CD4-positive, CD25-positive, alpha-beta regulatory T cell (primary cell): ENCODE results near the gene ASTN2. TPM values are rescaled to one million over a fixed set of nuclear protein-coding genes. Genes with fewer than 3 reads are reported as not detected.

Experiments
- ATAC-seq, 2 donors: fragments of 150-1000 bp; cut with Tn5 transposase; one replicate each; pipeline ENCODE4 v1.10.0; 2021; ENCODE audit warnings: low read depth in 2 of 2, moderate number of reproducible peaks in 2 of 2, moderate library complexity in 1 of 2
- DNase-seq, 3 donors: peaks; one replicate each; pipeline versions ENCODE4 v3.0.0 to v3.0.0-alpha.2; 2012 to 2022; ENCODE audit warnings: mixed read lengths in 1 of 3
- H3K27ac ChIP-seq: one replicate; pipeline ENCODE4 v1.7.0; 2013; ENCODE audit warnings: mild to moderate bottlenecking, low read length; ENCODE audit not compliant: insufficient read depth, poor library complexity, severe bottlenecking
- H3K27me3 ChIP-seq: one replicate; pipeline ENCODE4 v1.7.0; 2013; ENCODE audit warnings: low read length; ENCODE audit not compliant: control insufficient read depth, insufficient read depth
- H3K36me3 ChIP-seq: one replicate; pipeline ENCODE4 v1.7.0; 2013; ENCODE audit warnings: mild to moderate bottlenecking, low read length, moderate library complexity; ENCODE audit not compliant: control insufficient read depth, insufficient read depth
- H3K4me1 ChIP-seq: 2 replicates; pipeline ENCODE4 v1.7.0; 2013; ENCODE audit warnings: mild to moderate bottlenecking, low read length; ENCODE audit not compliant: insufficient read depth, control insufficient read depth, poor library complexity, severe bottlenecking
- H3K4me3 ChIP-seq: one replicate; pipeline ENCODE4 v1.7.0; 2013; ENCODE audit warnings: low read depth, mild to moderate bottlenecking, low read length, moderate library complexity
- H3K9me3 ChIP-seq, 2 experiments: 1 replicate in 1 of 2; 2 replicates in 1 of 2; pipeline ENCODE4 v1.7.0; 2013; ENCODE audit warnings: low read length in 2 of 2, mild to moderate bottlenecking in 1 of 2, moderate library complexity in 1 of 2; ENCODE audit not compliant: control insufficient read depth in 2 of 2
- H3K27ac Mint-ChIP-seq, 3 donors: one replicate each; pipeline ENCODE4 v1.8.0; 2020 to 2022; ENCODE audit warnings: mild to moderate bottlenecking in 3 of 3, mixed read lengths in 3 of 3, moderate library complexity in 2 of 3
- H3K27me3 Mint-ChIP-seq: one replicate; pipeline ENCODE4 v1.8.0; 2022; ENCODE audit warnings: mild to moderate bottlenecking, mixed read lengths
- H3K36me3 Mint-ChIP-seq: one replicate; pipeline ENCODE4 v1.8.0; 2020; ENCODE audit warnings: mixed read lengths
- H3K4me1 Mint-ChIP-seq, 4 donors: one replicate each; pipeline ENCODE4 v1.8.0; 2020 to 2022; ENCODE audit warnings: mixed read lengths in 4 of 4, mild to moderate bottlenecking in 1 of 4
- H3K4me3 Mint-ChIP-seq, 4 donors: one replicate each; pipeline ENCODE4 v1.8.0; 2020 to 2022; ENCODE audit warnings: mild to moderate bottlenecking in 4 of 4, mixed read lengths in 4 of 4, moderate library complexity in 3 of 4
- H3K9me3 Mint-ChIP-seq, 7 donors: one replicate each; pipeline ENCODE4 v1.8.0; 2020 to 2022; ENCODE audit warnings: mixed read lengths in 7 of 7, mild to moderate bottlenecking in 3 of 7, moderate library complexity in 2 of 7
- polyA plus RNA-seq, 4 donors: library from polyadenylated mRNA; unstranded; fragments of 300-500 nt; fragmentation: Illumina TruSeq; gene quantifications; one replicate each; pipeline ENCODE4 v1.2.3, GENCODE V29; 2021
- total RNA-seq: library from RNA; stranded (reverse); gene quantifications from one replicate; pipeline ENCODE4 v1.2.3, GENCODE V29; 2022

ASTN2 gene
- total and polyA plus RNA-seq, 5 donors from 2014 or later, result 5.0 to 9.9 (median 7.4) TPM

DNA sequence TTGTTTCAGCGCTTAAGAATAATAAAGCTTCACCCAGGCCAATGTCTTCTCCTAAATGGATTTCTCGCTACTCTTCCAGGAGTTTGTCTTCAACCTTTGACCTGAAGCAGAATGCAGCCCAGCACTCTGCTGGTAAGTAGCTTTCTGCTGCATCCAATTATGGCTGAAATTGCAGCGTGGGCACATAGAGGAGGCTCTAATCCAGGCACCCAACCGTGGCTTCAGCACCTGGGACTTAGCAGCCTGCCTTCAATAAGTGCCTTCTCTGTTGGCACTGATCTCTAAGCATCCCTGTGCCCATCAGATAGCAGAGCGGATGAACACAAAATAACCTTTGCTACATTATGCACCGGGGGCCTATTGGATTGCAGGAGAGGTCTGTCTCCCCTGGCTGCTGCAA is 622.6 kb downstream of the ASTN2 start:
- Mint-ChIP-seq H3K4me1 (no peaks in the 10 kb centered on the region), H3K27me3 (peaks cover 4% of the 10 kb centered on the region), H3K27ac (no peak overlapping the region), H3K4me3 (no peak overlapping the region), H3K36me3 (no peaks in the 10 kb centered on the region), H3K9me3 (peaks cover 0 to 1% (median 0%) of the 10 kb centered on the region in 7 donors)
- H3K9me3 ChIP-seq, result no peaks in the 10 kb centered on the region
- no peak for DNase-seq
- no peaks in the 10 kb centered on the region for H3K27me3 ChIP-seq
- H3K27ac ChIP-seq, result no peak overlapping the region
- no peaks in the 10 kb centered on the region for H3K4me1 ChIP-seq
- ATAC-seq, result no peak
- H3K4me3 ChIP-seq, result no peak overlapping the region
- no peaks in the 10 kb centered on the region for H3K36me3 ChIP-seq

GRCh38 chr9:116791326-116791725 is 623.5 kb downstream of the ASTN2 start:
- Histone ChIP-seq H3K4me3 (no peak overlapping the region), H3K4me1 (no peaks in the 10 kb centered on the region), H3K27me3 (no peaks in the 10 kb centered on the region), H3K36me3 (no peaks in the 10 kb centered on the region), H3K9me3 (no peaks in the 10 kb centered on the region), H3K27ac (no peak overlapping the region)
- Mint-ChIP-seq H3K27ac (no peak overlapping the region), H3K4me1 (no peaks in the 10 kb centered on the region), H3K27me3 (peaks cover 4% of the 10 kb centered on the region), H3K36me3 (no peaks in the 10 kb centered on the region), H3K4me3 (no peak overlapping the region), H3K9me3 (peaks cover 0 to 1% (median 0%) of the 10 kb centered on the region in 7 donors)
- DNase-seq (no peak), ATAC-seq (no peak)

GRCh38 chr9:116789081-116789480 is 625.8 kb downstream of the ASTN2 start:
- H3K27ac ChIP-seq, result no peak overlapping the region
- DNase-seq (no peak), ATAC-seq (no peak)
- no peaks in the 10 kb centered on the region for H3K9me3 ChIP-seq
- H3K4me1 Mint-ChIP-seq, result no peaks in the 10 kb centered on the region
- H3K27me3 Mint-ChIP-seq, result peaks cover 5% of the 10 kb centered on the region
- H3K9me3 Mint-ChIP-seq, result peaks cover 0 to 1% (median 0%) of the 10 kb centered on the region in 7 donors
- no peaks in the 10 kb centered on the region for H3K36me3 Mint-ChIP-seq
- H3K4me3 Mint-ChIP-seq, result no peak overlapping the region
- no peaks in the 10 kb centered on the region for H3K27me3 ChIP-seq
- H3K4me3 ChIP-seq, result no peak overlapping the region
- H3K36me3 ChIP-seq, result no peaks in the 10 kb centered on the region
- no peak overlapping the region for H3K27ac Mint-ChIP-seq
- H3K4me1 ChIP-seq, result no peaks in the 10 kb centered on the region

DNA sequence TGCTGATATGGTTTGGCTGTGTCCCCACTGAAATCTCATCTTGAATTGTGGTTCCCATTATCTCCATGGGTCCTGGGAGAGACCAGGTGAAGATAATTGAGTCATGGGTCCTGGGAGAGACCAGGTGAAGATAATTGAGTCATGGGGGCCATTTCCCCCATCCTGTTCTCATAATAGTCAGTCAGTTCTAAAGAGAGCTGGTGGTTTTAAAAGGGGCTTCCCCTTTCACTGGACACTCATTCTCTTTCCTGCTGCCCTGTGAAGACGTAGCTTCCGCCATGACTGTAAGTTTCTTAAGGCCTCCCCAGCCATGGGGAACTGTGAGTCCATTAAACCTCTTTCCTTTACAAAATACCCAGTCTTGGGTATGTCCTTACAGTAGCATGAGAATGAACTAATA is 628.1 kb downstream of the ASTN2 start:
- Histone ChIP-seq H3K4me1 (no peaks in the 10 kb centered on the region), H3K9me3 (no peaks in the 10 kb centered on the region), H3K36me3 (no peaks in the 10 kb centered on the region), H3K27me3 (no peaks in the 10 kb centered on the region), H3K4me3 (no peak overlapping the region), H3K27ac (no peak overlapping the region)
- Mint-ChIP-seq H3K4me3 (no peak overlapping the region), H3K27me3 (peaks cover 5% of the 10 kb centered on the region), H3K27ac (no peak overlapping the region), H3K9me3 (peaks cover 0 to 1% (median 0%) of the 10 kb centered on the region in 7 donors), H3K36me3 (no peaks in the 10 kb centered on the region), H3K4me1 (no peaks in the 10 kb centered on the region)
- DNase-seq, result no peak
- no peak for ATAC-seq

- no peaks in the 10 kb centered on the region for H3K9me3 ChIP-seq
- no peak overlapping the region for H3K4me3 ChIP-seq
- no peaks in the 10 kb centered on the region for H3K4me1 ChIP-seq
- ATAC-seq (no peak), DNase-seq (no peak)
- peaks cover 0 to 14% (median 1%) of the 10 kb centered on the region in 7 donors for H3K9me3 Mint-ChIP-seq
- no peaks in the 10 kb centered on the region for H3K36me3 ChIP-seq
- peaks cover 2% of the 10 kb centered on the region for H3K27me3 ChIP-seq
- peaks cover 6% of the 10 kb centered on the region for H3K27me3 Mint-ChIP-seq
- no peaks in the 10 kb centered on the region for H3K4me1 Mint-ChIP-seq
- H3K27ac Mint-ChIP-seq, result no peak overlapping the region
- no peak overlapping the region for H3K27ac ChIP-seq
- no peak overlapping the region for H3K4me3 Mint-ChIP-seq
- no peaks in the 10 kb centered on the region for H3K36me3 Mint-ChIP-seq
Measured at GRCh38 chr9:116777116-116777515, 637.7 kb downstream of the ASTN2 start.

DNA sequence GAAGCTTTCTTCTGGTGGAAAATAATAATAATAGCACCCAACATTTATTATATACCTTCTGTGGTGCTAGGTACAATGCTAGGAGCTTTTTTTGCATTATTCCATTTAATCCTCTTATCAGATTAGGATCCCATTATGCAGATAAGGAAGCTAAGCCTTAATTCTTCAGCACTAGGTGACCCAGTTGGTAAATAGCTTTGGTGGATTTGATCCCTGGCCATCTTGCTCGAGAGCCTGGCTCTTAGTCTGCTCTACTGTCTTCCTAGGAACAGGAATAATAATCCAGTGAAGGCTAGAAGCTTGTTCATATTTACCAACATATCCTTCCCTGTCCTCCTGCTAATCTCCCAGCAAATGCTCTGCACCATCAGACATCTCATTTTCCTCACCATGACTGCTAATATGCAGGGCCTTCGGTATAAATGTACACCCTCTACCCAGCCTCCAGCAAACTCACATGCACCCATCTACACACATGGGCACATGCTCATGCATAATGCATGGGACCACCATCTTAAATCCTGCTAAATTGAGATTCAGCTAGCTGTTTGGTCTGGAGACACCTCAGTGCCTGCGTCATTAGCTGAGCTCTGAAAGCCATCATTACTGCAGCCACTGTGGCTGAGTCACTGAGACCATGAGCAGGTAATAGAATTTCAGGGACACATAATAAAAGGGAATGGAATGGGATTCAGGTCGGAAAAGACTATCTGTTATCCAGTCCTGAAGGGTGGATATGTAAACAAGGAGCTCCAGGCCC is 640.3 kb downstream of the ASTN2 start:
- Mint-ChIP-seq H3K36me3 (no peaks in the 10 kb centered on the region), H3K27ac (no peak overlapping the region), H3K9me3 (peaks cover 0 to 9% (median 1%) of the 10 kb centered on the region in 7 donors), H3K4me1 (no peaks in the 10 kb centered on the region), H3K27me3 (peaks cover 6% of the 10 kb centered on the region), H3K4me3 (no peak overlapping the region)
- no peak for DNase-seq
- no peak overlapping the region for H3K27ac ChIP-seq
- H3K36me3 ChIP-seq, result no peaks in the 10 kb centered on the region
- H3K4me3 ChIP-seq, result no peak overlapping the region
- no peaks in the 10 kb centered on the region for H3K4me1 ChIP-seq
- ATAC-seq, result no peak
- peaks cover 2% of the 10 kb centered on the region for H3K27me3 ChIP-seq
- H3K9me3 ChIP-seq, result no peaks in the 10 kb centered on the region

DNA sequence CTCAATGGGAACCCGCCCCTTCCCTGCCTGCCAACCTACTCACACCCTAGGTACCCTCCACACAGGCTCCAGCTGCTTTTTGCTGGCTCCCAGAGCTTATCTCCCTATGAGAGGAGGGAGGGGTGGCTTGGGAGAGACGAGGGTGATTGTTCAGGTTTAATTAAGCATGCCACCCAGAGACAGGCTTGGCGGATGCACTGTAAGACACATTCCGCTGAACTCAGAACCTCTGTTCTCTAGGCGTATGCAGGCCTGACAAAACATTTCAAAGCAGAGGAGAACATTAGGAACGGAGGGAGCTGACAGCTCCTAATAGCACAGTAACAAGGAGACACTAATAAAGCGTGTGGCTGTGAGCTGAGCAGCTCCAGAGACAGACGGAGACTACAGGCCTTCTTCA is 647.6 kb downstream of the ASTN2 start:
- DNase-seq, result no peak
- Mint-ChIP-seq H3K9me3 (peaks cover 0 to under 1% (median 0%) of the 10 kb centered on the region in 7 donors), H3K4me1 (no peaks in the 10 kb centered on the region), H3K27ac (no peak overlapping the region), H3K27me3 (no peaks in the 10 kb centered on the region), H3K36me3 (no peaks in the 10 kb centered on the region), H3K4me3 (no peak overlapping the region)
- Histone ChIP-seq H3K27me3 (peaks cover 10% of the 10 kb centered on the region), H3K4me3 (no peak overlapping the region), H3K9me3 (no peaks in the 10 kb centered on the region), H3K36me3 (no peaks in the 10 kb centered on the region), H3K27ac (no peak overlapping the region), H3K4me1 (no peaks in the 10 kb centered on the region)
- ATAC-seq, result no peak

GRCh38 chr9:116765011-116765410 is 649.8 kb downstream of the ASTN2 start:
- H3K4me1 Mint-ChIP-seq, result no peaks in the 10 kb centered on the region
- no peaks in the 10 kb centered on the region for H3K9me3 ChIP-seq
- H3K9me3 Mint-ChIP-seq, result no peaks in the 10 kb centered on the region
- no peaks in the 10 kb centered on the region for H3K36me3 Mint-ChIP-seq
- H3K27ac Mint-ChIP-seq, result no peak overlapping the region
- H3K4me1 ChIP-seq, result no peaks in the 10 kb centered on the region
- peaks cover 5% of the 10 kb centered on the region for H3K27me3 Mint-ChIP-seq
- H3K27me3 ChIP-seq, result peaks cover 10% of the 10 kb centered on the region
- no peak overlapping the region for H3K4me3 ChIP-seq
- H3K27ac ChIP-seq, result no peak overlapping the region
- H3K36me3 ChIP-seq, result no peaks in the 10 kb centered on the region
- no peak overlapping the region for H3K4me3 Mint-ChIP-seq
- DNase-seq (no peak), ATAC-seq (no peak)
